Progenitor cell of endocrine pancreas (in vitro differentiated cells): ENCODE measurements around the gene DROSHA. TPM values are rescaled to one million over a fixed set of nuclear protein-coding genes. Genes with fewer than 3 reads are reported as not detected.

ENCODE experiments used
- DNase-seq: peaks from one replicate; pipeline ENCODE4 v3.0.0; 2021; ENCODE audit warnings: low spot score; ENCODE audit not compliant: unreplicated experiment
- H3K27ac Mint-ChIP-seq: 2 replicates; pipeline ENCODE4 v1.8.0; 2021; ENCODE audit warnings: mild to moderate bottlenecking, moderate library complexity, mixed read lengths
- H3K27me3 Mint-ChIP-seq: 2 replicates; pipeline ENCODE4 v1.8.0; 2021; ENCODE audit warnings: mixed read lengths
- H3K36me3 Mint-ChIP-seq: 2 replicates; pipeline ENCODE4 v1.8.0; 2022; ENCODE audit warnings: mixed read lengths; ENCODE audit not compliant: insufficient read depth
- H3K4me1 Mint-ChIP-seq: 2 replicates; pipeline ENCODE4 v1.8.0; 2021; ENCODE audit warnings: low read depth, mixed read lengths
- H3K4me3 Mint-ChIP-seq: 2 replicates; pipeline ENCODE4 v1.8.0; 2021; ENCODE audit warnings: low read depth, mild to moderate bottlenecking, moderate library complexity, mixed read lengths
- H3K9me3 Mint-ChIP-seq: 2 replicates; pipeline ENCODE4 v1.8.0; 2021; ENCODE audit warnings: low read depth, mixed read lengths
- CTCF ChIP-seq: fragments of 200-600 bp; sonication (generic); IDR thresholded peaks from one replicate; pipeline ENCODE4 v1.5.0; 2021; ENCODE audit warnings: antibody characterized with exemption, mild to moderate bottlenecking; ENCODE audit not compliant: unreplicated experiment
- total RNA-seq: library from RNA; stranded (reverse); gene quantifications from 2 replicates; pipeline ENCODE4 v1.2.1, GENCODE V29; 2021

The DROSHA gene
- total RNA-seq, 1 donor from 2014 or later: 100 TPM

- no peak for DNase-seq
- TF ChIP-seq CTCF: no peak
- H3K27ac Mint-ChIP-seq: no peak overlapping the region
- no peaks in the 10 kb centered on the region for H3K27me3 Mint-ChIP-seq
- H3K36me3 Mint-ChIP-seq: peaks cover 33% of the 10 kb centered on the region
- peaks cover 9% of the 10 kb centered on the region for H3K4me1 Mint-ChIP-seq
- no peak overlapping the region for H3K4me3 Mint-ChIP-seq
- no peaks in the 10 kb centered on the region for H3K9me3 Mint-ChIP-seq
Measured at GRCh38 chr5:31537851-31538250, 6.0 kb upstream of the DROSHA start.

GRCh38 chr5:31537349-31537748, 5.5 kb upstream of the DROSHA start:
- Mint-ChIP-seq H3K9me3 (no peaks in the 10 kb centered on the region), H3K36me3 (peaks cover 28% of the 10 kb centered on the region), H3K4me3 (no peak overlapping the region), H3K27ac (no peak overlapping the region), H3K27me3 (no peaks in the 10 kb centered on the region), H3K4me1 (peaks cover 11% of the 10 kb centered on the region)
- TF ChIP-seq CTCF: no peak
- DNase-seq: no peak

- no peaks in the 10 kb centered on the region for H3K27me3 Mint-ChIP-seq
- no peak overlapping the region for H3K27ac Mint-ChIP-seq
- H3K4me3 Mint-ChIP-seq: no peak overlapping the region
- H3K36me3 Mint-ChIP-seq: peaks cover 25% of the 10 kb centered on the region
- TF ChIP-seq CTCF: no peak
- peaks cover 12% of the 10 kb centered on the region for H3K4me1 Mint-ChIP-seq
- H3K9me3 Mint-ChIP-seq: no peaks in the 10 kb centered on the region
- DNase-seq: no peak
Measured at GRCh38 chr5:31536873-31537272, 5.0 kb upstream of the DROSHA start.

- H3K9me3 Mint-ChIP-seq: no peaks in the 10 kb centered on the region
Measured at GRCh38 chr5:31534527-31535046, 2.7 kb upstream of the DROSHA start.

GRCh38 chr5:31531543-31531887, 378 bp downstream of the DROSHA start:
- no peak for TF ChIP-seq CTCF
- Mint-ChIP-seq H3K4me1 (peaks cover 30% of the 10 kb centered on the region), H3K4me3 (peak overlapping the region; percentile 95), H3K9me3 (no peaks in the 10 kb centered on the region), H3K27me3 (no peaks in the 10 kb centered on the region), H3K27ac (peak overlapping the region; percentile 99), H3K36me3 (peaks cover 35% of the 10 kb centered on the region)
- no peak for DNase-seq

More at GRCh38 chr5:31534527-31535046, 2.7 kb upstream of the DROSHA start:
- Mint-ChIP-seq H3K27ac (peak overlapping the region; percentile 34), H3K27me3 (no peaks in the 10 kb centered on the region), H3K36me3 (peaks cover 20% of the 10 kb centered on the region), H3K4me3 (peak overlapping the region; percentile 52), H3K4me1 (peaks cover 30% of the 10 kb centered on the region)
- DNase-seq: no peak
- TF ChIP-seq CTCF: no peak
